ENCODE measurements around the gene FAM43B. TPM values are rescaled to one million over a fixed set of nuclear protein-coding genes. Genes with fewer than 3 reads are reported as not detected.

FAM43B gene
- total RNA-seq, 4 donors from 2014 or later, result 0.11 to 0.19 (median 0.13) TPM; not detected in 1

- peak overlapping the region; percentile 79 to 86 (median 80) for H3K27ac ChIP-seq
- H3K4me3 ChIP-seq, result peak overlapping the region; percentile 7 to 60 (median 38)
- TF ChIP-seq, protein P1, sequence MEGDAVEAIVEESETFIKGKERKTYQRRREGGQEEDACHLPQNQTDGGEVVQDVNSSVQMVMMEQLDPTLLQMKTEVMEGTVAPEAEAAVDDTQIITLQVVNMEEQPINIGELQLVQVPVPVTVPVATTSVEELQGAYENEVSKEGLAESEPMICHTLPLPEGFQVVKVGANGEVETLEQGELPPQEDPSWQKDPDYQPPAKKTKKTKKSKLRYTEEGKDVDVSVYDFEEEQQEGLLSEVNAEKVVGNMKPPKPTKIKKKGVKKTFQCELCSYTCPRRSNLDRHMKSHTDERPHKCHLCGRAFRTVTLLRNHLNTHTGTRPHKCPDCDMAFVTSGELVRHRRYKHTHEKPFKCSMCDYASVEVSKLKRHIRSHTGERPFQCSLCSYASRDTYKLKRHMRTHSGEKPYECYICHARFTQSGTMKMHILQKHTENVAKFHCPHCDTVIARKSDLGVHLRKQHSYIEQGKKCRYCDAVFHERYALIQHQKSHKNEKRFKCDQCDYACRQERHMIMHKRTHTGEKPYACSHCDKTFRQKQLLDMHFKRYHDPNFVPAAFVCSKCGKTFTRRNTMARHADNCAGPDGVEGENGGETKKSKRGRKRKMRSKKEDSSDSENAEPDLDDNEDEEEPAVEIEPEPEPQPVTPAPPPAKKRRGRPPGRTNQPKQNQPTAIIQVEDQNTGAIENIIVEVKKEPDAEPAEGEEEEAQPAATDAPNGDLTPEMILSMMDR (IDR thresholded peaks at IDR 0.05), result no peak
- TF ChIP-seq POLR2A (IDR thresholded peaks at IDR 0.05), result no peak
- DNase-seq, result no peak
- peaks cover 0 to 67% (median 5%) of the 10 kb centered on the region in 4 donors for H3K27me3 ChIP-seq
- peaks cover 10 to 41% (median 12%) of the 10 kb centered on the region in 3 donors for H3K4me1 ChIP-seq
- WGBS, 2 donors, result 28 to 36% methylated on average over 7 of the region's 7 CpGs
- intact Hi-C loops (cut with DNase I), result no loop called here
- H3K9me3 ChIP-seq, result peaks cover 0 to 4% (median 0%) of the 10 kb centered on the region in 3 donors
- H3K36me3 ChIP-seq, result no peaks in the 10 kb centered on the region
Observed at GRCh38 chr1:20590306-20590777, 38.0 kb downstream of the FAM43B start.

DNA sequence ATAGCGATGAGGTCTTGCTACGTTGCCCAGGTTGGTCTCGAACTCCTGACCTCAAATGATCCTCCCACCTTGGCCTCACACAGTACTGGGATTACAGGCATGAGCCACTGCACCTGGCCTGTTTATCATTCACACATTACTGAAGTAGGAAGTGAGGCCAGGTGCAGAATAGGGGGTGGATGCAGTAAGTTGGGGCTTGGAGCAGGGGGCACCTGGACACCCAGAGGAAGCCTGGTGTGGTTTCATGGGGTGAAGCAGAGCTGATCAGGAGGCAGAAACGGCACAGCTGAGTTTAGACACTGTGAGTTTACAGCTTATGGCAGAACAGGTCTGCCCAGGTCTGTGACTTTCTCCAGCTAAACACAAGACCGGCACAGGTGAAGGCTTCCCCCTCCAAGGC lies 41.4 kb downstream of the FAM43B start:
- H3K4me3 ChIP-seq, result no peak overlapping the region
- no peaks in the 10 kb centered on the region for H3K9me3 ChIP-seq
- 54 to 81% methylated on average over 3 to 5 of the region's 5 CpGs for WGBS, 2 donors
- no peak for DNase-seq
- intact Hi-C loops (cut with DNase I), result no loop called here
- no peak overlapping the region for H3K27ac ChIP-seq
- H3K27me3 ChIP-seq, result peaks cover 0 to 46% (median 5%) of the 10 kb centered on the region in 4 donors
- no peak for TF ChIP-seq POLR2A (IDR thresholded peaks at IDR 0.05)
- TF ChIP-seq, protein P1 (IDR thresholded peaks at IDR 0.05), result no peak
- no peaks in the 10 kb centered on the region for H3K36me3 ChIP-seq
- H3K4me1 ChIP-seq, result peaks cover 10 to 35% (median 10%) of the 10 kb centered on the region in 3 donors

DNA sequence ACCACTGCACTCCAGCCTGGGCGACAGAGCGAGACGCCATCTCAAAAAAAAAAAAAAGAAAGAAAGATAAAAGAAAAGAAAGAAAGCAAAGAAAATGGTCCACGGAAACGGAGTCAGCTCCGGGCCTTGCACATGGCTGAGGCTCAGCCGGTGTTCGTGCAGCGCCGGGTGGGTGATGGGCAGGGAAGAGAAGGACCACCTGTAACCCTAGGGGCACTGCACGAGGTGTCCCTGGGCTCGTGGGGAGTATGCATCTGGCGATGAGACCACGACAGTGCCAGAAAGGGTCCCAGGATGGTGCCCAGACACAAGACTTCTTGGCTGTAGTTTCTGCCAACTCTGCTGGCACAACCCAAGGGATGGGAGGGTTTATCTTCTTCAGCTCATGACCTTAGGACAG lies 42.4 kb downstream of the FAM43B start:
- Histone ChIP-seq H3K4me3 (no peak overlapping the region), H3K36me3 (no peaks in the 10 kb centered on the region), H3K9me3 (no peaks in the 10 kb centered on the region), H3K27me3 (peaks cover 0 to 36% (median under 1%) of the 10 kb centered on the region in 4 donors), H3K4me1 (peaks cover under 1 to 25% (median under 1%) of the 10 kb centered on the region in 3 donors), H3K27ac (no peak overlapping the region)
- 85 to 86% methylated on average over 14 of the region's 14 CpGs for WGBS, 2 donors
- intact Hi-C loops (cut with DNase I), result no loop called here
- DNase-seq, result no peak
- no peak for TF ChIP-seq POLR2A (IDR thresholded peaks at IDR 0.05)
- TF ChIP-seq, protein P1 (IDR thresholded peaks at IDR 0.05), result no peak

- peaks cover 0 to 11% (median 0%) of the 10 kb centered on the region in 3 donors for H3K4me1 ChIP-seq
- H3K36me3 ChIP-seq, result no peaks in the 10 kb centered on the region
- no peak for DNase-seq
- no peaks in the 10 kb centered on the region for H3K9me3 ChIP-seq
- intact Hi-C loops (cut with DNase I), result no loop called here
- peaks cover 0 to 22% (median 0%) of the 10 kb centered on the region in 4 donors for H3K27me3 ChIP-seq
- no peak overlapping the region for H3K27ac ChIP-seq
- no peak for TF ChIP-seq POLR2A (IDR thresholded peaks at IDR 0.05)
- TF ChIP-seq, protein P1 (IDR thresholded peaks at IDR 0.05), result no peak
- H3K4me3 ChIP-seq, result no peak overlapping the region
- WGBS, 2 donors, result 58 to 62% methylated on average over 6 of the region's 6 CpGs
Observed at GRCh38 chr1:20596106-20596505, 43.7 kb downstream of the FAM43B start.

DNA sequence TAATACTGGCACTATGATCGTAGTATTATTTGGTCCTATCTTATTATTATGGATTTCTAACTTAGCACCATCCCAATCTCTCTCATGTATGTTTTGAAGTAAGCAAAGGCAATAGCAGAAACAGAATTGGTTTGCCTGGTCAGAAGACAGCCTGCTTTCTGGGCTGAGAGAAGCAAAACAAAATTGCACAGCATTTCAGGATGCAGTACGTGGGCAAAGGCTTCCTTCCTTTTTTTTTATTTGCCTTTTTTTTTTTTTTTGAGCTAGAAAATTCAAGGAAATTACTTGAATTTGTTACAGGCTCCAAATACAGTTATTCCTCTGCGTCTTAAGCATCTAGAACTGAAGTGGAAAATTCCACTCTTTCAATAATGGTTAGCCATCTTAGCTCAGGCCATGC lies 45.3 kb downstream of the FAM43B start:
- DNase-seq, result no peak
- Histone ChIP-seq H3K36me3 (no peaks in the 10 kb centered on the region), H3K27ac (peak overlapping the region in 2 of 4 donors; percentile 54 to 55), H3K9me3 (no peaks in the 10 kb centered on the region), H3K4me1 (peaks cover 0 to 8% (median 0%) of the 10 kb centered on the region in 3 donors), H3K4me3 (no peak overlapping the region), H3K27me3 (peaks cover 0 to 13% (median 0%) of the 10 kb centered on the region in 4 donors)
- no peak for TF ChIP-seq POLR2A (IDR thresholded peaks at IDR 0.05)
- TF ChIP-seq, protein P1 (IDR thresholded peaks at IDR 0.05), result no peak
- intact Hi-C loops (cut with DNase I), result no loop called here
- 57 to 67% methylated on average over 3 of the region's 3 CpGs for WGBS, 2 donors

Measured in esophagus squamous epithelium (tissue), 5 donors.